GM18498 (cell line): ENCODE data around the gene PJA1.

Experiments used
- ATAC-seq: cut with Tn5 transposase; IDR thresholded peaks from one replicate; pipeline ENCODE4 v1.9.1; 2021; ENCODE audit warnings: mild to moderate bottlenecking, moderate library complexity; ENCODE audit not compliant: unreplicated experiment

The PJA1 gene

GRCh38 chrX:69170319-69170718 lies 5.1 kb upstream of the PJA1 start:
- no peak for ATAC-seq

DNA sequence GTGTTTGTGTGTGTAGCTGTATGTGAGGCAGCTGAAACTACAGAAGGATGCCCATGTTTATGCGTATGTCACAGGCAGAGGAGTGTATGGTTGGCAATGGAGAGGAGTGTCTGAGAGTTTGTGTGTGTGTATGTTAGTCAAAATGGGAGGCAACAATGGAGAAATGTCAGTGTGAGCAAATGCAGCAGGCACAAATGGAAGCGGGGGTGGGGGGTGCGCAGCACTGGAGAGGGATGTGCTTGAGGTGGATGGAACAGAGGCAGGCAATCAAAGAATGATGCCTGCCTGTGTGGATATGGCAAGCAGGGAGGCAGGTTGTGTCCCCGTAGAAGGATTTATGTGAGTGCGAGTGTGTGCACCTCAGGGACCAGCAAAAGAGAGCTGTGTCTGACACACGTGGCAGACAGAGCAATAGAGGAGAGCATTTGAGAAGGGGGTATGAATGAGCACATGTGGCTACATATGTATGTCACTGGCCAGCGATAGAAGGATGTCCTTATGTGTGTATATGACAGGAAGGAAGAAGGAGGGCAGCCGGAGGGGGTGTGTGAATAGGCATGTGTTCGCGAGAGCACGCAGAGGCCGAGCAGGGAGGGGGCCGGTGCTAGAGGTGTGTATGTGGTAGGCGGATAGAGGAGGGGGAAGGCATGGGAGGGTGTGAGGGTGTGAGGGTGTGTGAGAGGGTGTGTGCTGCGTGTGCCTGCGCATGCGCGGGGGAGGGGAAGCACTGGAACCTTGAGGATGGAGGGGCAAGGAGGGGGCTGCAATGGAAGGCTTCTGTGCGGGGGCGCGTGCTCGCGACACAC lies 1.1 kb downstream of the PJA1 start:
- ATAC-seq = peak; percentile 75

DNA sequence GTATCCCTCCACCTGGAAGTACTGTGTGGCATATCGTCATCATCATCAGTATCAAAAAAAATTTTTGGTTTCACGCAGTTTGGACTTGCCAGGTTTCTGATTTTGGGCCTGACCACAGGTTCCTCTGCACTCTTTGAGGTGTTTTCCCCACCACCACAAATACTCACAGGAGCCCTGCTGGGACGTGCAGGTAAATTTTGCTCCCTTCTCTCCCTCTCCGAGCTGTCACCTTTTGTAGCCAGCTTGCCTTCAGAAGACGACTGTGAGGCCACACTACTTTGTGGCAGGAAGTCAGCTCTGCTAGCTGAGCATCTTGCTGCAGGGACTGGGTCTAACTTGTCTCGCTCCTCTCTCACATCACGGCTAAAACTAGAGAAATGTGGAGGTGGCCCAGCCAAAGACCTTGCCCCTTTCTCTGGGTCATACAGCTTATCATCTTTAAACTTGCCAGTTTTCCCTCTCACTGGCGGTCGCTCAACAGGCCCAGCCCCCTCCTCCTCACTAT lies 2.8 kb downstream of the PJA1 start:
- ATAC-seq = no peak

GRCh38 chrX:69161786-69162349 lies 3.4 kb downstream of the PJA1 start:
- no peak for ATAC-seq

DNA sequence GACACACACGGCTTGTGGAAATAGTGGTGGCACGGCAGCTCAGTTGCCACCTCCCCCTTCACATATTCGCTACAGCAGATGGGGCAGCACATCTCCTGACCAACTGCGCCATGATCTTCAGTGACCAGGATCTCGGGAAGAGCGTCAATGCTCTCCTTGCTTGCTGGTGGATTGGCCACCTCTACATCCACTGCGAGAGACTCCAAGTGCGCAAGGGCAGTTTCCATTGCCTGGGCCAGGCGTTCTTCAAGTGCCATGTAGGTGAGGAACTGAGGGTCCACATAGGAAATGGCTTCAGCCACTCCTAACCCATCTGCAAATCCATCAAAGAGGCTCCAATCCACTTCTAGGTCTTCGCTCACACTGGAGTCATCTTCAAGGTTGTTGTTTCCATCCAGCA lies 3.9 kb downstream of the PJA1 start:
- no peak for ATAC-seq

DNA sequence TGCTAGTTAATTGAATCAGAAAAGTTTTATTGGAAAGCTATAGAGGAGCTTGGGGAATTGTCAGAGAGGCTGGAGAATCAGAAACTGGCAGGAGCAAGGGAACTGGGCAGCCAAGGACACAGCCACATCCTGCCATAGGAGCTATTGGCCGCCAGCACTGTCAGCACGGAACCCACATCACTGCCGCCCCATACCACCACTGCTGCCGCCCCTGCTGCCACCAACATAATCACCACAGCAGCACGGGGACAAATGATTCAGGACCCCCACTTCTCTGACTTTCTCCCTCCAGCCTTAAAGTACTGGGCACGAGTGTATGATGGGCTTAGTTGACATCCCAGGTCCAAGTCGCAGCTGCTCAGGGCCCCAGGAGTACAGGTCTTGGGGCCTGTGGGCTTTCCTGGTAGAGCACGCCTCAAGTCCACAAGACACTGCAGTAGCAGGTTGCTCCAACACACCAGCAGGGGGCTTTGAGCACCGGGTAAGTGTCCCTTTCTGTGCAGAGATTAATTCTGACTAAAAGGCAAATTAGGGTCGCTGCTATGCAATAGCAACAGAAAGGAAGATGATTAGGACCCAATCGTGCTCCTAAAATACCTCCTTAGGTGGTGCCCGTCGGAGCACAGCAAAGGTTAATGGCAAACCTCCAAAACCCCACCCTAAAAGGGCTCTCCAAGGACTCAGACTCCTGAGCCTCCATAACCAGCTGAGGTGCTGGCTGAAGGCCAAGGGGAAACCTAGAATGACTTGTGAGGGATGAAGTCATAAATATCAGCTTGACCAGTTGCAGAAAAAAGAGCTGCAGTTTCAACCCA lies 6.9 kb downstream of the PJA1 start:
- peak; percentile 74 for ATAC-seq

DNA sequence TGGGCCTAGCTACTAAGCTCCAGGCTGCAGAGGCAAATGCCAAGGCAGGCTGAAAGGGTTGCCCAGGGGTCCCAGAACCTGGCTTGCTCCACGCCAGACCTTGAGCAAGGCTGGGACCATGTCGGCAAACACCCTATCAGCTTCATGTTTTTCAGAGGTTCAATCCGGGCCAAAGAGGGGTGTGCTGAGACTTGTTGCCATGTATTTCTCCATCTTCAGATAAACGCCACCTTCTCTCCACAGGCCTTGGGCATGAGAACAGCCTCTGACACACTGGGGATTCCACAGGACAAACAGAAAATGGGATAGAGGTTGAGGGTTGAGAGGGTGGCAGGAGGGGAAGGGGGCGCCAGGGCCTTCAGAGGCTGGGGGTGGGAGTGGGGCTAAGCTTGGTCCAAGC lies 8.6 kb downstream of the PJA1 start:
- no peak for ATAC-seq

GRCh38 chrX:69155786-69156520 lies 9.3 kb downstream of the PJA1 start:
- ATAC-seq = no peak

GRCh38 chrX:69154051-69154450 lies 11.2 kb downstream of the PJA1 start:
- ATAC-seq = no peak

DNA sequence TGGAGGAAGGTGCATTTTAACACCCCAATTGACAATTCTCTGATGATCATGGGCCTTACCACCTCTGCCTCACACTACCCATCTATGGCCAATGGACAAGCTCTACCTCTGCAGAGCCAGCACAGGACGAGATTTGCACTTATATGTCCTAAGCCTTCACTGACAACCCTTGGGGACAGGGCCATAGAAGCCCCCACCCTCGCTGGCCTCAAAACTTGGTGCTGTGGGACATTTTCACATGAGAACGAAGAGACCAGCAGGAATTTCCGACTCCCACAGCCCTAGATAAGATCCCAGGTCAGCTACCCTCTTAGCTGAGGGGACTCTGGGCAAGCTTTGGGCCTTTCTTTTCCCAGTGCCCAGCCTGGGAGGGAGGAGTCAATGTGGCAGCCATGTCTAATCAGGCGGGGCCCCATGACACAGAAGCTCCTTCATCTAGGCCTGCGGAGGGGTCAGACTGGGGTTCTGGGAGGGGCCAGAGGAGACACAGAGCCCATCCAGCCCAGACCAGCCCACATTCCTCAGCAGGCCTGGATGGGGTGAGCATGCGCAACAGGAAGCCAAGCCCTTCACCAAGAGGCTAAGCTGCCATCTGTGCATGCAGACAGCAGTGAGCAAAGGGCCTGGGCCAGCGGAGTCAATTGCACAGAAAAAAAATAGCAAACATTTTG lies 12.1 kb downstream of the PJA1 start:
- ATAC-seq = no peak

DNA sequence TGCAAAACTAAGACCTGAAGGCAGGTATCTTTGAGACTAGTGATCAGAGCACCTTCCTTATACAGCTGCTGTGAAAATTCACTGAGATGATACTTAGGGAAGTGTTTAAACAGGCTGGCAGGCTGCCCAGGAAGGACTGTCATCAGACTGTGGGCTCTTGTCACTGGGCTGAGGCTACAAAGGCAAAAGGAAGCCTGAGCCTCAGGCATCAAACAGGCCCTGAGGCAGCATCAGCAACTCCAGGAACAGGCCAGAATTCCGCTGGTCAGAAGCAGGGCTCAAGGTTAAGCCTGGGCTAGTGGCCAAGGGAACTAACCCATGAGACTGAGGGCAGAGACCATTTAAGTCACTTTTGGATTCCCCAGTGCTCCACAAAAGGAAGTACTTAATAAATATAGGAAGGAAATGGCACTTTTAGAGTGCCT lies 12.8 kb downstream of the PJA1 start:
- ATAC-seq = no peak

DNA sequence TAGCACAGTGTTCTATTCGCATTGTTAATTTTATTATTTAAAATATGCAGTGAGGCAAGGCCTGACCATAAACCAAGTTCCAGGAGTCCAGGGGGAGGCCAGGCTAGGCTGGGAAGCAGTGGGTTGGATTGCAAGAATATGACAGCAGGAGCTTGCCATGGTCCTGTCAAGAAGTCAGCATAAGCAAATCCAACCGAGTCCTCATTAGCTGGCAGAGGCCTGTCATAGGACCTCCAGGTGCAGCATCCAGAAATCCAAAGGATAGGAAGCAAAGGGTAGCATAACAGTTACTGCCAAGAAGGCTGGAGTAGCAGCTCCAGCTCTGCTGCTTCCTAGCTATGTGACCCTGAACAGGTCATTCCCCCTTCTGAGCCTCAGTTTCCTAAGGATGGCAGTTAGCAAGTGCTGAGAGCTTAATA lies 13.4 kb downstream of the PJA1 start:
- ATAC-seq = no peak

GRCh38 chrX:69150281-69150960 lies 14.8 kb downstream of the PJA1 start:
- ATAC-seq = no peak

DNA sequence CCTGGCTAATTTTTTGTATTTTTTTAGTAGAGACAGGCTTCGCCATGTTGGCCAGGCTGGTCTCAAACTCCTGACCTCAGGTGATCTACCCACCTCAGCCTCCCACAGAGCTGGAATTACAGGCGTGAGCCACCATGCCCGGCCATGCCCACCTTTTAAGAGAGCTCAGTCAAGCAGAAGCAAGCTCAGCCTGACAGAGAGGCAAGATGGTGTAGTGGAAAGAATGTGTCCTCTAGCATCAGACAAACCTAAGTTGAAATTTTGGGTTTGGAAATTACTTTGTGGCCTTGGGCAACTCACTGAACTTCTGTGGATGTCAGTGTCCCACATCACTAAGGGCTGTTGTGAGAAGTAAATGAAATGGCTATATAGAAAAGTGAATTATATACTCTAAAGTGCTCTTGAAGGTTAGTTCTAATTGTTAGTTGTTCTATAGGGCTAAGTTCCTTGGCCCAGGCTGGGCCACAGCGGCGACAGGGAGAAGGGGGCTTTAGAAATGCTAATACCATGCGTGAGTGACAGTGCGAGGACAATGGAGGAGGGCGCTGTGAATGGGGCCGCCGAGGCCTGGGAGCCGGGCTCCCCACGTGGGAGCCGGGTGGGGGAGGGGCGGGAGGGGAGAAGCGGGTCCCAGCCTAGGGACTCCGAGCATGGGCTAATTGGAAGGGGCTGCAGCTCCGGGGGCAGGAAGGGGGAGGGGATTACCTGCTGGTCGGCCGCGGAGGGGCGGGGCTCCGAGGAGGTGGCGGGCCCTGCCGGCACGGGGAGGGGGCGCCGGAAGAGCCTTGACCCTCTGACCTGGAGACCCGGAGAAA lies 15.6 kb downstream of the PJA1 start:
- ATAC-seq = no peak

DNA sequence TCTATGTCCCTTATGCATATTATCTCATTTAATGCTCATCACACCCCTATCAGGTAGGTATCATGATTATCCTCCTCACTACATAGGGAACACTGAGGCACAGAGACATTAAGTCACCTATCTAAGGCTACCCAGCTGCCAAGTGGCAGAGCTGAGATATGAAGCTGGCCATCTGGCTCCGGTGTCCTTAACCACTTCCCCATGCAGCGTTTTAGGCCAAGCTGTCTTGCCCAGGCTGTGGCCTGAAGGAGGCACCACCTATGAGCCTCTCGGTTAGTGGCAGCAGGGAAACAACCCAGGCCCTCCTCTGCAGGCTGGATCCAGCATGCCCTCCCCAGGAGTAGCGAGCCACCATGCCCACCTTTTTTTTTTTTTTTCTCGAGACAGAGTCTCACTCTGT lies 16.3 kb downstream of the PJA1 start:
- ATAC-seq = no peak

- ATAC-seq = no peak
These were observed 18.5 kb downstream of the PJA1 start for GRCh38 chrX:69146739-69147138.

- no peak for ATAC-seq
These were observed 19.5 kb downstream of the PJA1 start for GRCh38 chrX:69145714-69146113.

DNA sequence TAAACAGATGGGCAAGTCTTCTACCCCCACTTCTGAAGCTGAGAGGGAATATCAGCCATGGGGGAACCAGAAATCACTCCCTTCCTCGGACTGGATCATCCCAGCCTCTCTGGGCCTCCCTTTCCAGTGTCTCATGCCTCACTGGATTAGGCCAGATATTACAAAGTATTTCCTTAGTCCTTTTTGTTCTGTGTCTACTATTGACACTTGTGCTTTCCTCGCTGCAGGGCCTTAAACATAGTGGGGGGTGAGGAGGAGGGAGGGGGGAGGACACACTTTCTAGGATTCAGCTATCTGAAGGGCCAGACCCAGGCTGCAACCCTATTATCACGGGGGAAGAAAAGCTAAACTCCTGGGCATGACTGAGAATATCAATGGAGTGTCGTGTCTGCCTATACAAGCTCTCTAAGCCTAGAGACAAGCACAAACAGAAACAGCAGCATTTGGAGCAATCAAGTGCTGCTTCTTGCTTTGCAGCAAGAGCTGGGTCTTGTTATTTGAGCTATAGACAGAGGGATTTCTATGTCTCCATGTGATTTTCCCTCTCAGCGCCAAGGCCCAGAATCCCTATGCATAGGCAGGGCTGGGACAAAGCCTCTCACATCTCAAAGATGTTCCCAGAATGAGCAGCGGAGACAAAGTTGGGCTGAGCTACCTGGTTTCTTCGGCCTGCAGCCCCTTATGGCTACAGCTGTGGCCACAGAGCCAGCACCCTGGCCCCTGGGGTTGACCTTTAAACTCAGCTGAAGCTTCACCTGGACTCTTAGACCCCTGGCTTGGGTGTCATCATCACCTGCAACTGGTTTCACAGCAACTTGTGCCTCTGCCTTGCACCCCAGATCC lies 20.2 kb downstream of the PJA1 start:
- ATAC-seq = no peak
